Measurements from ENCODE around the gene SNED1.
A peak's percentile ranks its signal among the peaks of the same experiment; 100 is the strongest.

The SNED1 gene

DNA sequence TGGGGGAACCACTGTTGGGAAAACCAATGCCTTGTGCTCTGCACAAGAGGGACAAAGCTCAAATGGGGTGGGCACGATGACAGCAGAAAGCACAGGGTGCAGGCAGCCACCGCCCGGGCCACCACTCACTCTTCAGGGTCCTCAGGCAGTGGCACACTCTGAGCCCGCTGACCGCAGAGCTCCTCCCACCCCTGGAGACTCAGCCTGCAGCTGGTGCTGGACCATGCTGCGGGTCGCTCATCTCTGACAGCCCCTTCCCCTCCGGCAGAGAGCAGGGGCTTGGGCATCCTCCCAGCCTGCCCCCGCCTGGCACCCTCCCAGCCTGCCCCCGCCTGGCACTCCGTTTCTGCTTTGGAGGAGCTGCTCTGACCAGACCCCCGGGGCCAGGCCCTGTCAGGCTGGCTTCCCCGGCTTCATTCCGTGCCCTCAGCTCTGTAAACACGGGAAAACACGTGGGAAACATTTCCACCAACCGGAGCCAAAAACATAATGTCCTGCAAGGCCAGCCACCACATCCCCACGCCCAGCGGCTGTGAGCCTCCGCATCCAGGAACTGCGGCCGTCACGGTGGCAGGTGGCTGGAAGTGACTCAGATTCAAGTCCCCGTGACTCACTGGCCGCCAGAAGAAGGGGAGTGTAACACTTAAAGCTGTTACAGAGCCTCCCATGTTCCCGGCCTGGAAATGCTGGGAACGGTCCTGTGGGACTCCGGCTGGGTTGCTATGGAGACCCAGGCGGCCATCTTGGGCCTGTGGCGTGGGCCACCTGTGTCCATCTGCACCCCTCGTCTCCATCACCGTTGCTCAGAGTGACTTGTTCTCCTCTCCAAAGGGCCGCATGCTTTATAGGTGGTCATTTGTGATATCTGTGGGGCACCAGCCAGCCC, 6.8 kb upstream of the SNED1 start:
- Histone ChIP-seq H3K27ac (ENCODE audit: low read depth, low read length) (no peak overlapping the region), H3K4me3 (ENCODE audit: low read depth in 1 of 2, low read length in 2 of 2) (no peak overlapping the region)

DNA sequence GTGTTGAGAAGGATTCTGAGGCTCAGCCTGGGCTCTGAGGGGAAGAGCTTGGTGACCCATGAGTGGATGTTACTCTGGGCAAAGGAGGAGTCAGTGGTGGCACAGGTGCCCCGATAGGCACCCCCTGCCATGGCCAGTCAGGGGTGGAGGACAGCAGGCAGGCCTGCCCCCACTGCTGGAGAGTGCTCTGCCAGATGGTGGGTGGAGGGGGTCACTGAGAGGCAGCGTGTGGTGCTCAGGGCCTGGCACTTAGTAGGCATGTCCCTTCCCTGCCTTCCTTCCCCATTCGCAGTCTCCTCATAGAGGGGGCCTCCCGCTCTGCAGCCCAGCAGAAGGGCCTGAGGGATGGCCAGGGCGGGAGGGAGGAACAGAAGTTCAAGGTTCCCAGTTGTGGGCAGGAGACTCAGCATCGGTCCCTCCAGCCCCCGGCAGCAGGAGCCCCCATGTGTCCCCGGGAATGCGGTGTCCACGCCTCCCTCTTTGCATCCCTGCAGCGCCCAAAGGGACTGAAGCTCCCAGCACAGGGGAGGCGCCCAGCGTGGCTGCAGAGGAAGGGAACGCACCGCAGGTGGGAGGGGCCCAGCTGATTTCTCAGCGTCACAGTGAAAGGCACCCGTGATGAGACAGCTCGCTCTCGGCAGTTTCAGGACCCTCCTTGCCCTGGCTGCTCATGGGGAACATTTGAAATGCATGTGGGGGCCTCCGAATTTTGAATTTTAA, 5.7 kb upstream of the SNED1 start:
- Histone ChIP-seq H3K9ac (ENCODE audit: low read length) (no peak overlapping the region), H3K4me3 (ENCODE audit: low read depth in 1 of 2, low read length in 2 of 2) (no peak overlapping the region), H3K4me1 (ENCODE audit: insufficient read depth, low read length) (peaks cover 23% of the 10 kb centered on the region), H3K9me3 (ENCODE audit: low read length) (no peaks in the 10 kb centered on the region), H3K27ac (ENCODE audit: low read depth, low read length) (no peak overlapping the region), H3K27me3 (ENCODE audit: control insufficient read depth in 1 of 2, insufficient read depth in 2 of 2, low read length in 2 of 2) (no peaks in the 10 kb centered on the region), H3K36me3 (ENCODE audit: insufficient read depth, low read length) (no peaks in the 10 kb centered on the region)

More for the DNA sequence above, 6.8 kb upstream of the SNED1 start:
- Histone ChIP-seq H3K36me3 (ENCODE audit: insufficient read depth, low read length) (no peaks in the 10 kb centered on the region), H3K27me3 (ENCODE audit: control insufficient read depth in 1 of 2, insufficient read depth in 2 of 2, low read length in 2 of 2) (no peaks in the 10 kb centered on the region), H3K9ac (ENCODE audit: low read length) (no peak overlapping the region), H3K9me3 (ENCODE audit: low read length) (no peaks in the 10 kb centered on the region), H3K4me1 (ENCODE audit: insufficient read depth, low read length) (peaks cover 21% of the 10 kb centered on the region)

DNA sequence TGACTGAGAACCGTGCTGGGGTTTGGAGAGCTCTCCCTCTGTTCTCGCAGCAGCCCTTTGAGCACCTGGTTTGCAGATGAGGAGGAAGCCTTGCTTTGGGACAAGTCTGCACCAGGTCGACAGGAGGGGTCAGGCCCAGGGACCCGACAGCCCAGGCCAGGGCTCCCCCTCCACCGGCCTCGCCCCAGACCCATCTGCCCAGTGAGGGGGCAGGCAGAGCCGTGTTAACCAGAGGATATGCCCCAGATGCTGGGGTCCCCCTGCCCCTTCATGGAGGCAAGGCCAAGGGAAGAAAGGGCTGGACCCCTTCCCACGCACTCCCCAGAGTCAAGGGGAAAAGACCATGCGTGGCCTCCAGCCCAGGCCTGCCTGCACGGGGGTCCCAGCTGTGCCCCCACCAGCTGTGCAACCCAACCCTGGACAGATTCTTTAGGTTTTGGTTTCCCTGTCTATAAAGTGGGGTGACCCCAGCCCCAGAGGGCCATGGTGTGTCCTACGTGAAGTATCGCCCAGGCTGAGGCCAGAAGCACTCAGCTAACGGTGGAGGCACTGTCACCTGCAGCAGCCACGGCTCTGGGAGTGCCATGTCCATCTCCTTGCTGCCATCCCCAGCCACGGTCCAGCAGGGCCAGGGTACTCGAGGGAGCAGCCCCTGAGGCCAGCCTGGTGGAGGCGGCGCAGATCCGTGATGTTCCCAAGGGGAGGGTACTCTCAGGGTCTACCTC, 4.8 kb upstream of the SNED1 start:
- H3K27ac ChIP-seq (ENCODE audit: low read depth, low read length), result no peak overlapping the region
- H3K4me1 ChIP-seq (ENCODE audit: insufficient read depth, low read length), result peaks cover 24% of the 10 kb centered on the region
- no peaks in the 10 kb centered on the region for H3K36me3 ChIP-seq (ENCODE audit: insufficient read depth, low read length)
- no peak overlapping the region for H3K4me3 ChIP-seq (ENCODE audit: low read depth in 1 of 2, low read length in 2 of 2)
- H3K9ac ChIP-seq (ENCODE audit: low read length), result no peak overlapping the region
- no peaks in the 10 kb centered on the region for H3K9me3 ChIP-seq (ENCODE audit: low read length)
- no peaks in the 10 kb centered on the region for H3K27me3 ChIP-seq (ENCODE audit: control insufficient read depth in 1 of 2, insufficient read depth in 2 of 2, low read length in 2 of 2)

DNA sequence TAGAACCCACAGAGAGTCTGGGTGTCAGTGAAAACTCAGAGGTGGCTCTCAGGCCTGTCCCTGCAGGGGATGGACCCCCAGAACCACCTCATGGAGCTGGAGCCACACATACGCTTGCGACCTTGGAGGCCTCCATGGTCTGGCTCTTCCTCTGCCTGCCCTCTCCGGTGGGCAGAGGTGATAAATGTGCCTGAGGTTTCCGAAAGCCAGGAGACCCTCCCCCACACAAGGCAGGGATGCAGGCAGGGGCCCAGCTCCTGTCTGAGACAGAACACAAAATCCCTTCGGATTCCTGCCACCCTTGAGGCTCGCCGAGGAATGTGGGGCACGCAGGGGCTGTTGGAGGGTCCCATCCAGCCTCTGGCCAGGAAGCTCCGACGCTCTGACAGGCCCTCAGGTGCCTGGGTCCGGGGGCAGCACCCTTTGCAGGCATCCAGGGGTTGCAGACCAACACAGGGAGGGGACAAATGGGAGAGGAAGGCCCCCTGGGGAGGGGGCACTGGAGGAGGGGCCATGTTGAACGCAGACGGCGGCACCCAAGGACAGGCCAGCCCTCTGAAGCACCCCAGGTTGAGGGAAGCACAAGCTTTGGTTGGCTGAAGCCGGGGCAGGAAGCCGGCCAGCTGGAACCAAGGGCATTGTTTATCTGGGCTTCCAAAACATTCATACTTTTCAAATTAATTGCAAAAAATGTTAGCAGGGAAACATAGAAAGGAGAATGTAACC, 4.1 kb upstream of the SNED1 start:
- no peak overlapping the region for H3K27ac ChIP-seq (ENCODE audit: low read depth, low read length)
- no peaks in the 10 kb centered on the region for H3K27me3 ChIP-seq (ENCODE audit: control insufficient read depth in 1 of 2, insufficient read depth in 2 of 2, low read length in 2 of 2)
- no peak overlapping the region for H3K4me3 ChIP-seq (ENCODE audit: low read depth in 1 of 2, low read length in 2 of 2)
- no peaks in the 10 kb centered on the region for H3K36me3 ChIP-seq (ENCODE audit: insufficient read depth, low read length)
- no peak overlapping the region for H3K9ac ChIP-seq (ENCODE audit: low read length)
- peaks cover 24% of the 10 kb centered on the region for H3K4me1 ChIP-seq (ENCODE audit: insufficient read depth, low read length)
- no peaks in the 10 kb centered on the region for H3K9me3 ChIP-seq (ENCODE audit: low read length)

DNA sequence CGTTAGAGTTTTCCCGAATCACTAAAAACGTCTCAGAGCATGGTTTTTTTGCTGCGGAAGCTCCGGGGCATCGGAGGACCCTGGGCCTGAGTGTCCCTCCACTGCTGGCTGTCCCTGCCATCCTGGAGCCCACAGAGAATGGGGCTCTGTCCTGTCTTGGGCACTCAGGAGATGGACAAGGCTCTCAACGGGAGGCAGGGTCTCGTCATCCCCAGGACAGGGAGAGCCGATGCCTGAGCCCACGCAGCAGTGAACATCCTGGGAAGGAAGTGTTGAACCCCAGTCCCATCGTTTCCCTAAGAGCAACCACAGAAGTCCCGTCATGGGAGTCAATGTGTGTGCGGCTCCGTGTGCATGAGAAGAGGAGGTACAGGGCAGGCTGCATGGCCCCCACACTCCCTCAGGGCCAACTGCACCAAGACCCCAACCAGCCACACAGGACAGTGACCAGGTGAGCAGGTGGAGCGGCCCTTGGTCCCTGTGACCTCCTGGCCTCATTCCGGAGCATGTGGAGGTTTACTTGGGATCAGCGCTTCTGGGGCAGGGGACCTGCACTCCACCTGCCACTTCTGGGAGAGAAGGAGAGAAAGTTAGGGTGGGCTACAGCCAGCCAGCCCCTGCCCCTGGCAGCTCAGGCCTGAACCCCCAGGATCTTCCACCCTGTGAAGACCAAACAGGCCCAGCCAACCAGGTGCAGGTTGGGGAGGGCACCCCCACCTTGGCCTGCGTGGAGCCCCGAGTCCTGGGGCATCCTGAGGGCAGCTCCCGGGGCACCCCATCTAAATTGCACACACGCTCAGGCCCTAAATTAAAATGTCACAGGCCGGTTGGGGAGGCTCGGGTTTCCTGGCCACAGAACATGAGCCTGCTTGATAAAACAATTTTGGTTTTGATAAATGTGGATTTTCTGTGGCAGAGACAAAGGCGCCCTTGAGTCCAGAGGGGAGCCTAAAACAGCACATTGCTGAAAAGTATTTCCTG, 3.1 kb upstream of the SNED1 start:
- no peak overlapping the region for H3K4me3 ChIP-seq (ENCODE audit: low read depth in 1 of 2, low read length in 2 of 2)
- H3K4me1 ChIP-seq (ENCODE audit: insufficient read depth, low read length), result peaks cover 24% of the 10 kb centered on the region
- no peaks in the 10 kb centered on the region for H3K27me3 ChIP-seq (ENCODE audit: control insufficient read depth in 1 of 2, insufficient read depth in 2 of 2, low read length in 2 of 2)

DNA sequence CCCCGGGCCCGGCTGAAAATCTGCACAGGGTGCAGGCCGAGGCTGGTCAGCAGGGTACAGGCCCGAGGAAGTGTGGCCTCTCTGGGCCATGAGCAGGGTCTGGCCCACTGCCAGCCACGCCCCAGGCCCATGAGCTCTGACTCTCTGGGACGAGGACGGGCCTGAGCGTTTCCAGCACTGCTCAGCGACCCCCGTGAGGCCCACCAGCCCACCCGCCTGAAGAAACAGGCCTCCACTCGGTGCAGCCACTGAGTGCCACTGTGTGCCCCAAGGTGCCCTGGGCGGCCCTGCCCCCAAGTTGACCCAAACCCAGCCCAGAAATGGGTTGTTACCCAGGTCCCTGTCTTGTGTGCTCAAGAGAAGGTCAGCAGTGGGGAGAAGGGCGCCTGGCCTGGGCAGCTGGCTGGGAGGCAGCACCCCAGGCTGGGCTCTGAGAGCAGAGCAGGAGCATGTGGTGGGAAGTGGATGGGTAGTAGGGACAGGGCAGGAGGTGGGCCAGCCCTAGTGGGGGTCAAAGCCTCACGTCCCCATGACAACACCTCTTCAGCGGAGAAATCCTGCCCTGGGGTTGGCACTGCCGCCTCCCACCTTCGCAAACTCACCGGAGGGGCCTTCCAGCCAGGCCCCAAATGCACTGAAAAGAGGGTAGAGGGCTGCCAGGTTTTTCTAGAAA, 2.1 kb upstream of the SNED1 start:
- Histone ChIP-seq H3K4me3 (ENCODE audit: low read depth in 1 of 2, low read length in 2 of 2) (no peak overlapping the region), H3K9me3 (ENCODE audit: low read length) (no peaks in the 10 kb centered on the region), H3K27me3 (ENCODE audit: control insufficient read depth in 1 of 2, insufficient read depth in 2 of 2, low read length in 2 of 2) (no peaks in the 10 kb centered on the region), H3K4me1 (ENCODE audit: insufficient read depth, low read length) (peaks cover 24% of the 10 kb centered on the region), H3K9ac (ENCODE audit: low read length) (no peak overlapping the region), H3K36me3 (ENCODE audit: insufficient read depth, low read length) (no peaks in the 10 kb centered on the region), H3K27ac (ENCODE audit: low read depth, low read length) (no peak overlapping the region)

More for the DNA sequence above, 3.1 kb upstream of the SNED1 start:
- H3K9ac ChIP-seq (ENCODE audit: low read length), result no peak overlapping the region
- no peaks in the 10 kb centered on the region for H3K9me3 ChIP-seq (ENCODE audit: low read length)
- H3K36me3 ChIP-seq (ENCODE audit: insufficient read depth, low read length), result no peaks in the 10 kb centered on the region
- no peak overlapping the region for H3K27ac ChIP-seq (ENCODE audit: low read depth, low read length)

DNA sequence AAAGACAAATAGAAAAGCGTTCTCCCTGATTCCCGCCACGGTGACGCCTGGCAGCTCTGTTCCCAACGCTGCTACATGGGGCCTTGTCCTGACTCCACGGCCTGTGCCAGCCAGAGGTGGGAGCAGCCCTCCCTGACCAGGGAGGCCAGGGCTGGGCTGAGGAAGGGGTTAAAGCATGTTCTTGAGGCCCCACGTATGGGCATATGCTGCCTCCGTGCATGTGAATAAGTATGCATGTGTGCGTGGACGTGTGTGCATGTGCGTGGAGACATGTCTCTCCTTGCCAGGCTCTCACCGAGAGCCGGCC, 1.6 kb upstream of the SNED1 start:
- no peaks in the 10 kb centered on the region for H3K27me3 ChIP-seq (ENCODE audit: control insufficient read depth in 1 of 2, insufficient read depth in 2 of 2, low read length in 2 of 2)
- no peaks in the 10 kb centered on the region for H3K36me3 ChIP-seq (ENCODE audit: insufficient read depth, low read length)
- peaks cover 24% of the 10 kb centered on the region for H3K4me1 ChIP-seq (ENCODE audit: insufficient read depth, low read length)
- no peaks in the 10 kb centered on the region for H3K9me3 ChIP-seq (ENCODE audit: low read length)
- no peak overlapping the region for H3K9ac ChIP-seq (ENCODE audit: low read length)
- H3K4me3 ChIP-seq (ENCODE audit: low read depth in 1 of 2, low read length in 2 of 2), result no peak overlapping the region
- H3K27ac ChIP-seq (ENCODE audit: low read depth, low read length), result no peak overlapping the region

DNA sequence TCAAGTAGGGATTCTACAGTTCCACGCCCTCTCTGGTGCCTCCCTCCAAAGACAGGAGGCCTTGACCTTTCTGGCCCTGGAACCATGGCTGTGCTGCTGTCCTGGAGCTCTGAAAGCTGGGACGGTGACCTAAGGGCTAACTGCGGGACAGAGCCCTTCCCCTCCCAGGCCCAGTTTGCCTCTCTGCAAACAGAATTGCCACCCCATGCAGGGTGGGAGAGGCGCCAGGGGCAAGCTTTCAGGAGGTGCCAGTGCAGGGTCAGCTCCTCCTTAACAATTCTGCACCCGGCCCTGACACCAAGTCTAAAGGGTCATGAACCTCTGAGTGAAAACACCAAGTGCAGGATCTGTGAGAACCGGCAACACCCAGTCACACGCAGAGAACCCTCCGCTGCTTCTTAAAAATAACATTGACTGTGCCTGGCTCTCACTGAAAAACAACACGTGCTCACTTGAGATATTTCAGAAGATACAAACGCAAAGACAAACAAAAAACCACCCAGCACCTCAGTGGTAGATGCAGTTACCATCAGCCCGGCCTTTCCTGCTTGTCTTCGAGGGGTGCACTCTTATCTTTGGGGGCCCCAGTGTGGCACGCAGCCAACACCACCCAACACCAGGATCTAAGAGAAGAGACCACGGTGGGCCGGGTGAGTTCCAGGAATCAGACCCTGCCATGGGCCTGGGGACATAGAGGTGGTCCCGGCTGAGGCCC, 1.1 kb upstream of the SNED1 start:
- no peaks in the 10 kb centered on the region for H3K9me3 ChIP-seq (ENCODE audit: low read length)
- no peak overlapping the region for H3K27ac ChIP-seq (ENCODE audit: low read depth, low read length)
- no peaks in the 10 kb centered on the region for H3K36me3 ChIP-seq (ENCODE audit: insufficient read depth, low read length)
- peaks cover 20% of the 10 kb centered on the region for H3K4me1 ChIP-seq (ENCODE audit: insufficient read depth, low read length)
- no peaks in the 10 kb centered on the region for H3K27me3 ChIP-seq (ENCODE audit: control insufficient read depth in 1 of 2, insufficient read depth in 2 of 2, low read length in 2 of 2)
- H3K9ac ChIP-seq (ENCODE audit: low read length), result no peak overlapping the region
- H3K4me3 ChIP-seq (ENCODE audit: low read depth in 1 of 2, low read length in 2 of 2), result peak overlapping the region in 1 of 2 donors; percentile 35

DNA sequence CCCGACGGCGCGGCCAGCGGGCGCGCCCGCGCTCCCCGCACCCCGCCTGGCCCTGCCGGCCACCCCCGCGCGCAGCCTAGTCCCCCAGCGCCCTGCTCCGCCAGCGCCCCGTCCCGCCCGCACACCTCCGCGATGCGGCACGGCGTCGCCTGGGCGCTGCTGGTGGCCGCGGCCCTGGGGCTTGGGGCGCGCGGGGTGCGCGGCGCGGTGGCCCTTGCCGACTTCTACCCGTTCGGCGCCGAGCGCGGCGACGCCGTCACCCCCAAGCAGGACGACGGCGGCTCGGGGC, 232 bp downstream of the SNED1 start:
- H3K36me3 ChIP-seq (ENCODE audit: insufficient read depth, low read length), result no peaks in the 10 kb centered on the region
- H3K9ac ChIP-seq (ENCODE audit: low read length), result no peak overlapping the region
- H3K4me1 ChIP-seq (ENCODE audit: insufficient read depth, low read length), result peaks cover 18% of the 10 kb centered on the region
- H3K9me3 ChIP-seq (ENCODE audit: low read length), result peaks cover 5% of the 10 kb centered on the region
- H3K27me3 ChIP-seq (ENCODE audit: control insufficient read depth in 1 of 2, insufficient read depth in 2 of 2, low read length in 2 of 2), result no peaks in the 10 kb centered on the region
- H3K4me3 ChIP-seq (ENCODE audit: low read depth in 1 of 2, low read length in 2 of 2), result peak overlapping the region in 1 of 2 donors; percentile 22
- no peak overlapping the region for H3K27ac ChIP-seq (ENCODE audit: low read depth, low read length)

Measured in muscle layer of colon (tissue), 2 donors.